IMR-90 (cell line): ENCODE data around the gene TBC1D24. TPM values are rescaled to one million over a fixed set of nuclear protein-coding genes. Genes with fewer than 3 reads are reported as not detected.
A peak's percentile ranks its signal among the peaks of the same experiment; 100 is the strongest.
"Not testable (repeated sequence)": the region's sequence is repeated elsewhere in the genome, so short reads cannot be mapped to it uniquely, and the experiment has no call there.

Source experiments
- ATAC-seq: fragments of 200-7000 bp; cut with Tn5 transposase; 2 replicates; pipeline ENCODE4 v1.9.1; 2020; ENCODE audit warnings: low read depth, mild to moderate bottlenecking, moderate library complexity
- BruUV-seq: library from RNA; stranded (reverse); fragments of 400-500 nt; replicated peaks from 2 replicates; lab custom pipeline; 2021; lab: Mats Ljungman, UMichigan
- CTCF ChIA-PET: fragments of 300-600 bp; formaldehyde crosslinking; extraction: SDS; loops from one replicate; lab custom pipeline; 2021; ENCODE audit warnings: antibody characterized with exemption; lab: Yijun Ruan, JAX
- POLR2A ChIA-PET: fragments of 300-600 bp; sonication (Branson Sonifier 250); formaldehyde crosslinking; loops from one replicate; lab custom pipeline; 2022; ENCODE audit warnings: antibody characterized with exemption; ENCODE audit not compliant: unreplicated experiment; lab: Charles Lee
- DNase-seq: peaks from one replicate; pipeline ENCODE4 v3.0.0; 2013
- H2AFZ ChIP-seq: replicated peaks from 2 replicates; pipeline ENCODE3; 2013; ENCODE audit warnings: low read length, mild to moderate bottlenecking; ENCODE audit not compliant: poor library complexity
- H2AK5ac ChIP-seq: 2 replicates; pipeline ENCODE4 v1.6.1; 2013; ENCODE audit warnings: low read depth, low read length, inconsistent platforms
- H2AK9ac ChIP-seq: replicated peaks from 2 replicates; pipeline ENCODE3; 2013; ENCODE audit warnings: mild to moderate bottlenecking, low read depth, low read length, moderate library complexity; ENCODE audit not compliant: poor library complexity
- H2BK120ac ChIP-seq: 2 replicates; pipeline ENCODE4 v1.6.1; 2013; ENCODE audit warnings: low read depth, low read length, inconsistent platforms
- H2BK15ac ChIP-seq: 3 replicates; pipeline ENCODE4 v1.6.1; 2013; ENCODE audit warnings: low read depth, low read length, inconsistent platforms
- H2BK20ac ChIP-seq: 2 replicates; pipeline ENCODE4 v1.6.1; 2013; ENCODE audit warnings: low read depth, mild to moderate bottlenecking, inconsistent platforms, low read length, moderate library complexity
- H2BK5ac ChIP-seq: 2 replicates; pipeline ENCODE4 v1.6.1; 2013; ENCODE audit warnings: mild to moderate bottlenecking, low read depth, low read length, inconsistent platforms; ENCODE audit not compliant: poor library complexity, severe bottlenecking
- H3K14ac ChIP-seq: replicated peaks from 2 replicates; pipeline ENCODE4 v1.6.1; 2013; ENCODE audit warnings: low read depth, low read length, inconsistent platforms
- H3K18ac ChIP-seq: 2 replicates; pipeline ENCODE4 v1.6.1; 2013; ENCODE audit warnings: low read depth, low read length, control low read depth
- H3K23ac ChIP-seq: 2 replicates; pipeline ENCODE4 v1.6.1; 2013; ENCODE audit warnings: low read depth, low read length, inconsistent platforms
- H3K27ac ChIP-seq: 2 replicates; pipeline ENCODE4 v1.5.1; 2013; ENCODE audit warnings: mild to moderate bottlenecking, control low read depth, low read length; ENCODE audit not compliant: insufficient read depth
- H3K27me3 ChIP-seq: 2 replicates; pipeline ENCODE4 v1.6.1; 2013; ENCODE audit warnings: low read length; ENCODE audit not compliant: control insufficient read depth, insufficient read depth
- H3K36me3 ChIP-seq: 2 replicates; pipeline ENCODE4 v1.6.1; 2013; ENCODE audit warnings: low read length, mixed read lengths; ENCODE audit not compliant: control insufficient read depth, insufficient read depth
- H3K4ac ChIP-seq: 2 replicates; pipeline ENCODE4 v1.6.1; 2013; ENCODE audit warnings: low read depth, low read length, inconsistent platforms
- H3K4me1 ChIP-seq: 2 replicates; pipeline ENCODE4 v1.6.1; 2013; ENCODE audit warnings: low read length, mixed read lengths; ENCODE audit not compliant: control insufficient read depth, insufficient read depth
- H3K4me2 ChIP-seq: 2 replicates; pipeline ENCODE4 v1.6.1; 2013; ENCODE audit warnings: low read depth, mild to moderate bottlenecking, control low read depth, low read length, moderate library complexity
- H3K4me3 ChIP-seq: 2 replicates; pipeline ENCODE4 v1.5.1; 2013; ENCODE audit warnings: low read depth, mild to moderate bottlenecking, control low read depth, low read length, moderate library complexity; ENCODE audit not compliant: insufficient read depth
- H3K56ac ChIP-seq: 2 replicates; pipeline ENCODE4 v1.6.1; 2013; ENCODE audit warnings: low read length, inconsistent platforms; ENCODE audit not compliant: insufficient read depth; ENCODE audit errors: extremely low read depth
- H3K79me1 ChIP-seq, 2 experiments: 2 replicates each; pipeline ENCODE4 v1.6.1; 2013; ENCODE audit warnings: low read length in 2 of 2, inconsistent platforms in 1 of 2, low read depth in 1 of 2
- H3K9ac ChIP-seq: 2 replicates; pipeline ENCODE4 v1.6.1; 2013; ENCODE audit warnings: low read depth, low read length, control low read depth
- H3K9me1 ChIP-seq: 2 replicates; pipeline ENCODE4 v1.6.1; 2013; ENCODE audit warnings: low read length, inconsistent platforms; ENCODE audit not compliant: insufficient read depth
- H3K9me3 ChIP-seq: 2 replicates; pipeline ENCODE4 v1.6.1; 2013; ENCODE audit warnings: low read length; ENCODE audit not compliant: control insufficient read depth, insufficient read depth
- H4K20me1 ChIP-seq: 2 replicates; pipeline ENCODE4 v1.6.1; 2013; ENCODE audit warnings: low read length, inconsistent platforms; ENCODE audit not compliant: insufficient read depth
- H4K5ac ChIP-seq: 2 replicates; pipeline ENCODE4 v1.6.1; 2013; ENCODE audit warnings: mild to moderate bottlenecking, low read depth, low read length, control low read depth
- H4K8ac ChIP-seq, 2 experiments: 2 replicates each; pipeline ENCODE4 v1.6.1; 2013; ENCODE audit warnings: low read depth in 2 of 2, low read length in 2 of 2, control low read depth in 1 of 2, inconsistent platforms in 1 of 2
- H4K91ac ChIP-seq: 2 replicates; pipeline ENCODE4 v1.6.1; 2013; ENCODE audit warnings: low read depth, low read length, inconsistent platforms; ENCODE audit not compliant: insufficient read depth
- WGBS, 2 experiments: methylation state at CpG; one replicate each; pipeline versions ENCODE4 v1.1.5 to v1.1.7; 2013; ENCODE audit warnings: missing lambda C conversion rate in 2 of 2; ENCODE audit not compliant: insufficient read length in 1 of 2; ENCODE audit errors: extremely low coverage in 2 of 2; 5-methylcytosine and 5-hydroxymethylcytosine counted together
- dilution Hi-C: fragments of 300-500 bp; cut with HindIII; formaldehyde crosslinking; loops from one replicate; pipeline ENCODE4 v1.14.3; 2018; ENCODE audit warnings: low sequenced_read_pairs; ENCODE audit not compliant: unreplicated experiment
- in situ Hi-C: fragments of 300-500 bp; cut with MboI; formaldehyde crosslinking; loops from 3 replicates; pipeline ENCODE4 v1.14.3; 2019; ENCODE audit warnings: low sequenced_read_pairs, inconsistent platforms, mixed read lengths
- intact Hi-C: fragments of 100-400 bp; cut with micrococcal nuclease; formaldehyde crosslinking; loops from 2 replicates; pipeline ENCODE4 v1.10.0; 2022
- polyA plus RNA-seq, 3 experiments: library from polyadenylated mRNA; depleted of rRNA; stranded (reverse); fragments of >200 nt; gene quantifications; 2 replicates each; pipeline ENCODE4 v1.2.3, GENCODE V29; 2012; ENCODE audit warnings: low replicate concordance in 1 of 3
- total RNA-seq: library from RNA; depleted of rRNA; stranded (reverse); fragments of >200 nt; gene quantifications from 2 replicates; pipeline ENCODE4 v1.2.3, GENCODE V29; 2012

Gene TBC1D24
- total and polyA plus RNA-seq, 2 of the 4 experiments (the other 2 are of a cell fraction) = 7.5 to 13.4 TPM

DNA sequence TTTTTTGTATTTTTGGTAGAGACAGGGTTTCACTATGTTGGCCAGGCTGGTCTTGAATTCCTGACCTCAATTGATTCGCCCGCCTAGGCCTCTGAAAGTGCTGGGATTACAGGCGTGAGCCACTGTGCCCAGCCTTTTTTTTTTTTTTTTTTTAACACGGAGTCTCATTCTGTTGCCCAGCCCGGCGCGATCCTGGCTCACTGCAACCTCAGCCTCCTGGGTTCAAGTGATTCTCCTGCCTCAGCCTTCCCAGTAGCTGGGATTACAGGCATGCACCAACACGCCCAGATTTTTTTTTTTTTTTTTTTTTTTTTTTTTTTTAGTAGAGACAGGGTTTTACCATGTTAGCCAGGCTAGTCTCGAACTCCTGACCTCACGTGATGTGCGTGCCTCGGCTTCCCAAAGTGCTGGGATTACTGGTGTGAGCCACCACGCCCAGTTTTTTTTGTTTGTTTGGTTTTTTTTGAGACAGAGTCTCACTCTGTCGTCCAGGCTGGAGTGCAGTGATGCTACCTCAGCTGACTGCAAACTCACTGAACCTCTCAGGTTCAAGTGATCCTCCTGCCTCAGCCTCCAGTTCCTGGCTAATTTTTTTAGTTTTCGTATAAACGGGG, 58.3 kb downstream of the TBC1D24 start:
- Histone ChIP-seq H3K18ac (peak overlapping the region; percentile 36; the same call in 1 of the 2 replicates), H3K79me1 (peaks cover 0 to 22% of the 10 kb centered on the region in 2 experiments; a peak in 1 of 4 replicates), H4K8ac (peak overlapping the region; percentile 59 to 83; a peak in 3 of 4 replicates), H3K4me1 (peaks cover 18% of the 10 kb centered on the region), H4K91ac (peak overlapping the region; percentile 76), H3K9me1 (peaks cover 12% of the 10 kb centered on the region; the same call in 1 of the 2 replicates), H2BK120ac (peak overlapping the region; percentile 80), H2AK5ac (peak overlapping the region; percentile 67; the same call in 1 of the 2 replicates), H2BK15ac (peak overlapping the region; percentile 36; the same call in 1 of the 3 replicates), H3K27ac (peak overlapping the region; percentile 75), H3K4ac (peak overlapping the region; percentile 90), H3K9ac (0 out of 2 replicates have a peak overlapping the region, but pooled peaks have one; percentile 84), H3K4me2 (peak overlapping the region; percentile 96; the same call in 1 of the 2 replicates), H2BK20ac (peak overlapping the region; percentile 66), H3K36me3 (peaks cover 18% of the 10 kb centered on the region; the same call in 1 of the 2 replicates), H2BK5ac (peak overlapping the region; percentile 44), H2AK9ac (peak overlapping the region; percentile 87), H4K5ac (peak overlapping the region; percentile 85), H3K14ac (0 out of 2 replicates have a peak overlapping the region, but pooled peaks have one; percentile 81)
- H3K56ac ChIP-seq, ATAC-seq, BruUV-seq, H3K27me3 ChIP-seq, H3K9me3 ChIP-seq, H3K23ac ChIP-seq, H3K4me3 ChIP-seq, H4K20me1 ChIP-seq, H2AFZ ChIP-seq, DNase-seq, intact Hi-C loops, in situ Hi-C loops, CTCF ChIA-PET, dilution Hi-C loops, POLR2A ChIA-PET: not testable (repeated sequence)
- 90% methylated on average over 3 of the region's 16 CpGs; no CpG with 5 or more reads in 1 of the 2 experiments for WGBS, 2 experiments
